Bronchus fibroblast of lung (primary cell): Measurements from ENCODE around the gene ADAT3. TPM values are rescaled to one million over a fixed set of nuclear protein-coding genes. Genes with fewer than 3 reads are reported as not detected.

Experiments used
- total RNA-seq: library from RNA; depleted of rRNA; stranded (reverse); fragments of >200 nt; gene quantifications from 2 replicates; pipeline ENCODE4 v1.2.3, GENCODE V29; 2015

Gene ADAT3
- total RNA-seq, result 1.5 and 3.0 TPM in 2 replicates

DNA sequence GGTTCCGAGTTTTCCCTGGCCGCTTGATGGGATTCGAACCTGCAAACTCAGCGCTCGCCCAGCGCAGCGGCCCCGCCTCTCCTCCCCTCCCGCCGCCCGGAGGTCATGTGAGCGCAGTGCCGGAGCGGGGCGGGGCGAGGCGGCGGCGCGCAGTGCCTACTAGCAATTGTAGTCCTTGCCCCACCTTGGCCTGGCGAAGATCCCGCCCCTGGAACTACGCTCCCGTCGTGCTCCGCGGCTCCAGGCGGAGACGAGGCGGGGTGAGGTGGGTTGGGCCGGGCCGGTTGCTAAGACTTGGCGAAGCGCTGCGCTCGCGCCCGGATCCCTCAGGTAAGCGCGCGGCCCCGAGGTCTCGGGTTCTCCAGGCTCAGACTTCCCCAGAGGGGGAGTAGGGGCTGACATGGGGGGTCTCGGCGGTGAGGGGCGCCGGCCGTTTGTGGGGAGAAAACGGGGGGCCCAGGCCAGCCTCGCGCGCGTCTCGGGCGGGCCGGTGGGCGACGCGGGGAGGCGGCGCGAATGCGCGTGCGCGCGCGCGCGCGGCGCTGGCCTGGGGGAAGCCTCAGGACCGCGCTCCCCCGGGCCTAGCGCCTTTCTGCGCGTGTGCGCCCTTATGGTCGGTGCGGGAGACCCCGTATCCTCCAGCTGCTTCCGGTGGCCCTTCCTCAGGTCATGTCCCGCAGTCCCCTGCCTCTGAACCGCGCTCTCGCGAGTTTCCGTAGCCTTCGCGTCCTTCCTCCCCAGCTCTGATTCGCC, at the start of gene ADAT3, which contains the start of gene SCAMP4:
Gene ADAT3, plus strand, starts transcription at position 290 of the 753 bp plus-strand sequence. CDS start 6,649 bp downstream, outside the sequence.
Gene SCAMP4, plus strand, starts transcription at position 290 of the 753 bp plus-strand sequence. CDS start 9,621 bp downstream, outside the sequence.

DNA sequence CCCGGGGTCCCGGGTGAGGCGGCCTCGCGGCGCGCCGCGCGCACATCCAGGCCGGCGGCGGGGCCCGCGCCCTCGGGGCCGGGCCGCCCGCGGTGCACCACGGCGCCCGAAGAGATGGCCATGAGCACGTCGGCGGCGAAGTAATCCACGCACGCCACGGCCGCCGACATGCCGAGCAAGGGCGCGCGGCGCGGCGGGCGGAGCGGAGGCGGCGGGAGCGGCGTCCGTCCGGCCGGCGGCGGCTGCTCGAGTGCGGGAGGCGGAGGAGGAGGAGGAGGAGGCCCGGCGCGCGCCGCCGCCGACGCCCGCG, 41.9 kb upstream of the ADAT3 start, which contains the start of gene KLF16:
Gene KLF16, minus strand, starts transcription at position 252 of the 310 bp plus-strand sequence. Its CDS starts 82 bp downstream, at position 170.

DNA sequence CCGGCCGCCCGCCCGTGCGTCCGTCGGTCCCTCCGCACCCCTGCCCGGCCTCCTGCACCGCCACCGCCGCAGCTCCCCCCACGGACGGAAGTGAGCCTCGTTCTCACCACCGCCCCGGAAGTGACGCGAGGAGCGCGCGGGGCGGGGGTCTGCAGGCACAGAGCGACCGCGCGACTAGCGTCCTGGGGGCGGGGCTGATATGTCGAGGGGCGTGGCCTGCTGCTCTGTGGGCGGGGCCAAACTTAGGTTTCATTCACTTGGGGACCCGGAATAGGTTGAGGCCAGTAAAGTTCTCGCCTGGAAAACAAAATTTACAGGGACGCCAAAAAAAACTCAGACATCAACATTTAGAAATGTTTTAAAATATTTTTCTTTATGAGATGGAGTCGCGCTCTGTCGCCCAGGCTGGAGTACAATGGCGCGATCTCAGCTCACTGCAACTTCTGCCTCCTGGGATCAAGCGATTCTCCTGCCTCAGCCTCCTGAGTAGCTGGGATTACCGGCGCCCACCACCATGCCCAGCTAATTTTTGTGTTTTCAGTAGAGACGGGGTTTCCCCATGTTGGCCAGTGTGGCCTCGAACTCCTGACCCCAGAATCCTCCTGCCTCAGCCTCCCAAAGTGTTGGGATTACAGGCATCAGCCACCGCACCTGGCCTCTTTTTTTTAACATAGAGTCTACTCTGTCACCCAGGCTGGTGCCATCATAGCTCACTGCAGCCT, 19.6 kb upstream of the ADAT3 start, which contains the start of gene ABHD17A:
Gene ABHD17A, minus strand, starts transcription at position 99 of the 722 bp plus-strand sequence. CDS start 3,930 bp downstream, outside the sequence.

DNA sequence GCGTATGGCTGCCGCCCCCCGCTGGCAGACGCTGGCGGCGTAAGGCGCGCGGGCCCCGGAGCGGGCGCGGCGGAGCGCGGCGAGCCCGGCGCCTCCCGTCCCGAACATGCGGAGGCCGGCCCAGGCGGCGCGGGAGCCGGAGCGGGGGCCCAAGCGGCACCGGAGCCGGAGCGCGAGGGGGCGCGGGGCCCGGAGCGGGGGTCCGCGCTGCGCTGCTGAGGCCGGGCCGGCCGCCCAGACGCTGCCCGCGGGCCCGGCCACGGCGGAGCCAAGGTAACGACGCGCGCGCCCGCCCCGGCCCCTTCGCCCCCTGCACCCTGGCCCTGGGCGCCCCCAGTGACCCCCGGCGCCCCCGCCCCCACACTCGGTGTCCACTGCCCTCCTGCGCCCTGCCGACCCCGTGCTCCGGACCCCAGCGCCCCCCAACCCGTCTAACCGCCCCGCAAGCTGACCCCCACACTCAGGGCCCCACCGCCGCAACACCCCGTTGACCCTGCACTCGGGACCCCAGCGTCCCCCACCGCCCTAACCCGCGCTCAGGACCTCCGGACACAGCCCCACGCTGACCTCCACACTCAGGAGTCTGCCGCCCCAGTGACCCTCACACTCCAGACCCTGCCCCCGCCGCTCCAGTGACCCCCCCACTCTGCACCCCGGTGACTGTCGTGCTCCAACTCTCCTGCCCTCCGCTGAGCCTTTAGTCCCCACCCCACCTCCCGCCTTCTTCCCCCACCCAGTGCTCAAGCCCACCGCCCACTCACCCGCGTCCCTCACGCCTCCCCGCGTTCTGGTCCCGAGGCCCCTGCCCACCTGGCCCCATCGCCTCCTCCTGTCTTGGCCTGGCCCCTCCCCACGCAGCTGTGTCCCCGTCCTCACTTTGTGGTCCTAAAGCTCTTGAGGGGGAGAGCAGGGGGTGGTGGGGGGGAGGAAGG, 36.2 kb downstream of the ADAT3 start, which contains the start of gene CSNK1G2:
Gene CSNK1G2, plus strand, starts transcription at position 27 of the 932 bp plus-strand sequence. CDS start 28,601 bp downstream, outside the sequence.

Other genes starting within 250 kb of the ADAT3 start
- not detected in 2 replicates for gene ONECUT3, start 151.9 kb upstream of the ADAT3 start, total RNA-seq
- 4.6 and 5.5 TPM in 2 replicates for gene ATP8B3, start 93.1 kb upstream of the ADAT3 start, total RNA-seq
- 9.7 and 11.6 TPM in 2 replicates for gene REXO1, start 56.9 kb upstream of the ADAT3 start, total RNA-seq
- 5.9 and 12.6 TPM in 2 replicates for gene KLF16, start 41.8 kb upstream of the ADAT3 start, total RNA-seq
- 111 TPM in 2 replicates for gene ABHD17A, start 19.9 kb upstream of the ADAT3 start, total RNA-seq
- gene SCAMP4, start within 50 bp of the ADAT3 start, total RNA-seq, result 70.2 and 71.1 TPM in 2 replicates
- gene CSNK1G2, start 35.8 kb downstream of the ADAT3 start, total RNA-seq, result 63.7 and 75.5 TPM in 2 replicates
- gene BTBD2, start 110.3 kb downstream of the ADAT3 start, total RNA-seq, result 92.8 and 98.6 TPM in 2 replicates
- 117 and 123 TPM in 2 replicates for gene MKNK2, start 145.8 kb downstream of the ADAT3 start, total RNA-seq
- 30.6 and 33.1 TPM in 2 replicates for gene MOB3A, start 190.9 kb downstream of the ADAT3 start, total RNA-seq
- gene IZUMO4, start 191.5 kb downstream of the ADAT3 start, total RNA-seq, result 1.0 TPM in 2 replicates
- 97.0 and 104 TPM in 2 replicates for gene AP3D1, start 246.2 kb downstream of the ADAT3 start, total RNA-seq